Body of pancreas (tissue), 4 donors: Measurements from ENCODE around the gene NFIC. TPM values are rescaled to one million over a fixed set of nuclear protein-coding genes. Genes with fewer than 3 reads are reported as not detected.

Experiments used
- ATAC-seq: fragments of 150-250 bp; one replicate; pipeline ENCODE4 v1.9.1; 2016
- DNase-seq, 4 donors: peaks; one replicate each; pipeline ENCODE4 v3.0.0-alpha.2; 2019
- H3K27ac ChIP-seq, 4 donors: fragments of 200-600 bp; sonication (generic); 1 replicate in 3 of 4; 2 replicates in 1 of 4; pipeline versions ENCODE4 v1.5.1 to v1.6.1; 2016 to 2019; ENCODE audit warnings: mild to moderate bottlenecking in 1 of 4, mixed read lengths in 1 of 4, moderate library complexity in 1 of 4
- H3K27me3 ChIP-seq, 2 donors: fragments of 200-600 bp; sonication (generic); one replicate each; pipeline ENCODE4 v1.6.0; 2016; ENCODE audit warnings: mild to moderate bottlenecking in 1 of 2
- H3K36me3 ChIP-seq, 2 donors: fragments of 200-600 bp; sonication (generic); replicated peaks in 1 of 2; 2 replicates each; pipeline ENCODE4 v1.5.1; 2016; ENCODE audit warnings: low read depth in 2 of 2; ENCODE audit not compliant: insufficient read depth in 1 of 2
- H3K4me1 ChIP-seq: fragments of 200-600 bp; sonication (generic); one replicate; pipeline ENCODE4 v1.6.0; 2016
- H3K4me3 ChIP-seq, 2 donors: fragments of 200-600 bp; sonication (generic); 1 replicate in 1 of 2; 2 replicates in 1 of 2; pipeline ENCODE4 v1.5.1; 2016 to 2019
- H3K9me3 ChIP-seq, 3 donors: fragments of 200-600 bp; sonication (generic); 1 replicate in 2 of 3; 2 replicates in 1 of 3; pipeline ENCODE4 v1.5.1; 2016
- CTCF ChIP-seq, 7 experiments: fragments of 450-650 bp in 4 of 7; fragments of 200-600 bp in 3 of 7; sonication (generic) in 3 of 7; IDR thresholded peaks; one replicate each; pipeline ENCODE4 v1.5.1; 2016 to 2019; ENCODE audit warnings: antibody characterized with exemption in 7 of 7
- POLR2A ChIP-seq, 3 donors: fragments of 450-650 bp; IDR thresholded peaks; one replicate each; pipeline ENCODE4 v1.6.1; 2016; ENCODE audit warnings: antibody characterized with exemption in 3 of 3, mild to moderate bottlenecking in 2 of 3
- WGBS, 2 donors: methylation state at CpG; one replicate each; pipeline ENCODE4 v1.1.5; 2017; 5-methylcytosine and 5-hydroxymethylcytosine counted together
- intact Hi-C: fragments of 100-400 bp; cut with DNase I; formaldehyde crosslinking; loops from one replicate; pipeline ENCODE4 v1.15.1; 2023
- total RNA-seq, 2 donors: library from RNA; depleted of rRNA; stranded (reverse); fragments of >200 nt; gene quantifications; one replicate each; pipeline ENCODE4 v1.1.0, GENCODE V29; 2016

The NFIC gene
- total RNA-seq, 2 donors from 2014 or later, result 178 to 186 TPM

- DNase-seq, result no peak
- WGBS, 2 donors, result 96 to 97% methylated on average over 5 of the region's 5 CpGs
- Histone ChIP-seq H3K4me1 (peaks cover 17% of the 10 kb centered on the region), H3K36me3 (peaks cover 0 to 3% of the 10 kb centered on the region in 2 donors), H3K9me3 (no peaks in the 10 kb centered on the region), H3K4me3 (no peak overlapping the region), H3K27ac (no peak overlapping the region), H3K27me3 (no peaks in the 10 kb centered on the region)
- intact Hi-C loops, result no loop called here
- ATAC-seq, result no peak
- TF ChIP-seq POLR2A (IDR thresholded peaks at IDR 0.05) (no peak), CTCF (IDR thresholded peaks at IDR 0.05) (no peak)
Observed at GRCh38 chr19:3497757-3498520, 131.6 kb downstream of the NFIC start.

- TF ChIP-seq POLR2A (IDR thresholded peaks at IDR 0.05), result no peak
- TF ChIP-seq CTCF (IDR thresholded peaks at IDR 0.05), result no peak
- peak overlapping the region in 3 of 4 donors; percentile 96 to 99 (median 98) for H3K27ac ChIP-seq
- peak overlapping the region; percentile 89 to 98 for H3K4me3 ChIP-seq
- WGBS, 2 donors, result 13 to 31% methylated on average over 10 to 18 of the region's 18 CpGs
- ATAC-seq (no peak), DNase-seq (no peak)
- H3K27me3 ChIP-seq, result no peaks in the 10 kb centered on the region
- H3K36me3 ChIP-seq, result peaks cover 0 to 3% of the 10 kb centered on the region in 2 donors
- intact Hi-C loops, result no loop called here
- peaks cover 18% of the 10 kb centered on the region for H3K4me1 ChIP-seq
- no peaks in the 10 kb centered on the region for H3K9me3 ChIP-seq
Observed at GRCh38 chr19:3499738-3500428, 133.5 kb downstream of the NFIC start.

GRCh38 chr19:3500429-3501101, 134.2 kb downstream of the NFIC start, which contains the start of gene DOHH:
Gene DOHH (minus strand): TSS chr19:3500674. CDS start chr19:3496814, 3,860 bp downstream.
- ATAC-seq (peak; percentile 96), DNase-seq (peak; percentile 95 to 97 (median 96))
- Histone ChIP-seq H3K9me3 (no peaks in the 10 kb centered on the region), H3K27me3 (no peaks in the 10 kb centered on the region), H3K4me1 (peaks cover 25% of the 10 kb centered on the region), H3K27ac (peak within 1 kb of the TSS; percentile 88 to 99 (median 97)), H3K4me3 (peak within 1 kb of the TSS; percentile 89 to 98), H3K36me3 (no peaks in the 10 kb centered on the region)
- WGBS, 2 donors, result 0% methylated on average over 8 to 52 of the region's 52 CpGs
- TF ChIP-seq POLR2A (IDR thresholded peaks at IDR 0.05), result peak in 2 of 3 donors; percentile 70 to 82
- TF ChIP-seq CTCF (IDR thresholded peaks at IDR 0.05), result no peak
- intact Hi-C loops, result no loop called here

- ATAC-seq (no peak), DNase-seq (no peak)
- Histone ChIP-seq H3K27me3 (no peaks in the 10 kb centered on the region), H3K27ac (no peak overlapping the region), H3K36me3 (no peaks in the 10 kb centered on the region), H3K9me3 (no peaks in the 10 kb centered on the region), H3K4me3 (no peak overlapping the region), H3K4me1 (peaks cover 25% of the 10 kb centered on the region)
- 75 to 85% methylated on average over 2 to 3 of the region's 3 CpGs for WGBS, 2 donors
- intact Hi-C loops, result no loop called here
- no peak for TF ChIP-seq CTCF (IDR thresholded peaks at IDR 0.05)
- TF ChIP-seq POLR2A (IDR thresholded peaks at IDR 0.05), result no peak
Observed at GRCh38 chr19:3501780-3502179, 135.4 kb downstream of the NFIC start.
